Body of pancreas (tissue), 4 donors: Measurements from ENCODE around the gene CRACDL. TPM values are rescaled to one million over a fixed set of nuclear protein-coding genes. Genes with fewer than 3 reads are reported as not detected.
A peak's percentile ranks its signal among the peaks of the same experiment; 100 is the strongest.

ENCODE experiments used
- ATAC-seq: fragments of 150-250 bp; one replicate; pipeline ENCODE4 v1.9.1; 2016
- DNase-seq, 4 donors: peaks; one replicate each; pipeline ENCODE4 v3.0.0-alpha.2; 2019
- H3K27ac ChIP-seq, 4 donors: fragments of 200-600 bp; sonication (generic); 1 replicate in 3 of 4; 2 replicates in 1 of 4; pipeline versions ENCODE4 v1.5.1 to v1.6.1; 2016 to 2019; ENCODE audit warnings: mild to moderate bottlenecking in 1 of 4, mixed read lengths in 1 of 4, moderate library complexity in 1 of 4
- H3K27me3 ChIP-seq, 2 donors: fragments of 200-600 bp; sonication (generic); one replicate each; pipeline ENCODE4 v1.6.0; 2016; ENCODE audit warnings: mild to moderate bottlenecking in 1 of 2
- H3K36me3 ChIP-seq, 2 donors: fragments of 200-600 bp; sonication (generic); replicated peaks in 1 of 2; 2 replicates each; pipeline ENCODE4 v1.5.1; 2016; ENCODE audit warnings: low read depth in 2 of 2; ENCODE audit not compliant: insufficient read depth in 1 of 2
- H3K4me1 ChIP-seq: fragments of 200-600 bp; sonication (generic); one replicate; pipeline ENCODE4 v1.6.0; 2016
- H3K4me3 ChIP-seq, 2 donors: fragments of 200-600 bp; sonication (generic); 1 replicate in 1 of 2; 2 replicates in 1 of 2; pipeline ENCODE4 v1.5.1; 2016 to 2019
- H3K9me3 ChIP-seq, 3 donors: fragments of 200-600 bp; sonication (generic); 1 replicate in 2 of 3; 2 replicates in 1 of 3; pipeline ENCODE4 v1.5.1; 2016
- CTCF ChIP-seq, 7 experiments: fragments of 450-650 bp in 4 of 7; fragments of 200-600 bp in 3 of 7; sonication (generic) in 3 of 7; IDR thresholded peaks; one replicate each; pipeline ENCODE4 v1.5.1; 2016 to 2019; ENCODE audit warnings: antibody characterized with exemption in 7 of 7
- POLR2A ChIP-seq, 3 donors: fragments of 450-650 bp; IDR thresholded peaks; one replicate each; pipeline ENCODE4 v1.6.1; 2016; ENCODE audit warnings: antibody characterized with exemption in 3 of 3, mild to moderate bottlenecking in 2 of 3
- WGBS, 2 donors: methylation state at CpG; one replicate each; pipeline ENCODE4 v1.1.5; 2017; 5-methylcytosine and 5-hydroxymethylcytosine counted together
- intact Hi-C: fragments of 100-400 bp; cut with DNase I; formaldehyde crosslinking; loops from one replicate; pipeline ENCODE4 v1.15.1; 2023
- total RNA-seq, 2 donors: library from RNA; depleted of rRNA; stranded (reverse); fragments of >200 nt; gene quantifications; one replicate each; pipeline ENCODE4 v1.1.0, GENCODE V29; 2016

CRACDL gene
- total RNA-seq, 2 donors from 2014 or later, result 14.8 to 22.1 TPM

GRCh38 chr2:98914713-98915580 is 21.1 kb downstream of the CRACDL start:
- intact Hi-C loops, result no loop called here
- H3K36me3 ChIP-seq, result no peaks in the 10 kb centered on the region
- 76 to 79% methylated on average over 5 to 10 of the region's 10 CpGs for WGBS, 2 donors
- no peak overlapping the region for H3K4me3 ChIP-seq
- ATAC-seq (no peak), DNase-seq (no peak)
- H3K27ac ChIP-seq, result no peak overlapping the region
- TF ChIP-seq POLR2A (IDR thresholded peaks at IDR 0.05), result no peak
- H3K9me3 ChIP-seq, result no peaks in the 10 kb centered on the region
- no peaks in the 10 kb centered on the region for H3K27me3 ChIP-seq
- peaks cover 40% of the 10 kb centered on the region for H3K4me1 ChIP-seq

GRCh38 chr2:98913916-98914712 is 21.9 kb downstream of the CRACDL start:
- H3K9me3 ChIP-seq, result no peaks in the 10 kb centered on the region
- ATAC-seq, result no peak
- TF ChIP-seq POLR2A (IDR thresholded peaks at IDR 0.05) (no peak), CTCF (IDR thresholded peaks at IDR 0.05) (no peak)
- H3K4me3 ChIP-seq, result no peak overlapping the region
- H3K4me1 ChIP-seq, result peaks cover 47% of the 10 kb centered on the region
- DNase-seq, result peak in 3 of 4 donors; percentile 29 to 66 (median 50)
- no peak overlapping the region for H3K27ac ChIP-seq
- no peaks in the 10 kb centered on the region for H3K36me3 ChIP-seq
- intact Hi-C loops, result no loop called here
- H3K27me3 ChIP-seq, result no peaks in the 10 kb centered on the region
- 78 to 82% methylated on average over 4 to 12 of the region's 12 CpGs for WGBS, 2 donors

DNA sequence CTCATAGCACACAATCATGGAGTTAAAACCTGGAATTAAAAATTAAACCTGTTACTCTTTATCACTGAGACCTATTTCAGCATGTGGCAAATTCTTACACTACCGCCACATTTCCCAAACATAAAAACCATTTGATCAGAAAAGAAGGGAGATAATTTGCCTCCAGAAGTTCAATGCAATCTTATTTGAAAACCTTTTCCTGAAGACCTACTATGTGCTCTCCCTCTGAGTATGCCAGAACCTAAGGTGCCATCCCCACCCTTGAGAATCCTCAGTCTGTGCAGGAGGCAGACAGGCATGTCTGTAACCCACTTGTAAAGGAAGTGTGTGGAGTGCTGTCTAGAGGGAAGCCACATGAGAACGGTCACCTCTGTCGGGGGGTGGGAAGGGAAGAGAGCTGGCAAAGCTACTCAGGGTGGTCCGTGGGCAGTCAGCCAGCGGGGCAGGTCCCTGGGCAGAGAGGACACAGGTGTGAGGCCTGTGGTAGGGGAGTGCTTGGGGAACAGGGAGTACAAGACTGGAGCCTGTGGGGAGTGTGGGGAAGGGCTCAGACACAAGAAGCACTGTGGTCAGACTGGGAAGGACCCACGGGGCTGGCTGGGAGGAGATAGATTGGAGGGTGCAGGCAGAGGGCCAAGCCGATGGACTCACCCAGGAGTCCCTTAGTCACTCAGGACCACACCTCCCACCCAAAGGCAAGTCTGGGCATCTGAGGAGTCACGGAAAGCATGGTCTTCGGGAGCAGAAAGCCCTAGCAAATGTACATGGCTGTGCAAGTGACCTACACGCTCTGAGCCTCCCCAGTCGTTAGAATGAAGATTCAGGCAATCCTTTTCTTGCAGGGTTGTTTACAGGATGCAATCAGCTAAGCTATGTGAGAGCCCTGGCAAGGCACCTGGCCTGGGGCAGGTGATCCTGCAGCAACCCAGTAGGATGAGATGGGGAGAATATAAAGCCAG is 22.8 kb downstream of the CRACDL start:
- no peak overlapping the region for H3K4me3 ChIP-seq
- H3K27ac ChIP-seq, result peak overlapping the region; percentile 61 to 73 (median 68)
- no peak for TF ChIP-seq POLR2A (IDR thresholded peaks at IDR 0.05)
- no peak for TF ChIP-seq CTCF (IDR thresholded peaks at IDR 0.05)
- ATAC-seq (no peak), DNase-seq (no peak)
- H3K27me3 ChIP-seq, result no peaks in the 10 kb centered on the region
- intact Hi-C loops, result no loop called here
- no peaks in the 10 kb centered on the region for H3K9me3 ChIP-seq
- no peaks in the 10 kb centered on the region for H3K36me3 ChIP-seq
- WGBS, 2 donors, result 66 to 68% methylated on average over 10 to 11 of the region's 11 CpGs
- peaks cover 56% of the 10 kb centered on the region for H3K4me1 ChIP-seq

- peak; percentile 60 for ATAC-seq
- peaks cover 65% of the 10 kb centered on the region for H3K4me1 ChIP-seq
- H3K27ac ChIP-seq, result peak overlapping the region; percentile 61 to 73 (median 68)
Measured at GRCh38 chr2:98912221-98912851, 23.7 kb downstream of the CRACDL start.

More at GRCh38 chr2:98912221-98912851, 23.7 kb downstream of the CRACDL start:
- Histone ChIP-seq H3K4me3 (no peak overlapping the region), H3K36me3 (no peaks in the 10 kb centered on the region), H3K27me3 (no peaks in the 10 kb centered on the region), H3K9me3 (no peaks in the 10 kb centered on the region)
- no peak for TF ChIP-seq POLR2A (IDR thresholded peaks at IDR 0.05)
- TF ChIP-seq CTCF (IDR thresholded peaks at IDR 0.05), result no peak
- DNase-seq, result peak; percentile 75 to 90 (median 86)
- intact Hi-C loops, result no loop called here
- WGBS, 2 donors, result 42 to 43% methylated on average over 7 to 18 of the region's 18 CpGs
